Caki2 (cell line): ENCODE results near the gene YBX3. TPM values are rescaled to one million over a fixed set of nuclear protein-coding genes. Genes with fewer than 3 reads are reported as not detected.

ENCODE experiments used
- DNase-seq: peaks from one replicate; pipeline ENCODE4 v3.0.0-alpha.2; 2015; ENCODE audit warnings: low read depth
- in situ Hi-C: cut with HindIII; loops from 2 replicates; pipeline ENCODE4 v1.10.0; 2016; ENCODE audit warnings: low sequenced_read_pairs, low pct_unique_long_range_greater_than_20kb, mixed read lengths
- total RNA-seq: library from RNA; depleted of rRNA; stranded (reverse); fragments of >200 nt; shearing (Covaris generic); gene quantifications from 2 replicates; pipeline ENCODE4 v1.2.3, GENCODE V29; 2014; ENCODE audit warnings: low replicate concordance

The YBX3 gene
- total RNA-seq, 1 experiment from 2014 or later: 280 TPM

- in situ Hi-C loops: no loop called here
- no peak for DNase-seq
These were observed 5.0 kb upstream of the YBX3 start for GRCh38 chr12:10728091-10728490.

GRCh38 chr12:10726945-10727344 is 3.8 kb upstream of the YBX3 start:
- in situ Hi-C loops: no loop called here
- DNase-seq: no peak

DNA sequence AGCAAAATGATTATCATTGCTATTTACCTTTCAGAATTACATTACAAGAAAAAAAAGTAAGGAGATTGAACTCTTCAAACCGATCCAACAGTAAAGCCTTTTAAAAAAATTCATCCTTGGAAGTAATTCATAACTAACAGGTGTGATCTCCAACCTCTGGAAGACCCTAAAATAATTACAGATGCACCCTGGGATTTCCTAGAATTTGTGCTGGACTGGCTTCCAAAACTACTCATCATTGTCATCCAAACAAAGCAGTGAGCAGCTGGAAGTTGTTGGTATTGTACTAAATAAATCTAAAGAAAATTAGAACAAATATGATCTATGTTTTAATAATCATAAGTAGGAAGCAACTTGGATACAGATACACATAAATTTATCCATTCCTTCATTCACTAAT is 1.9 kb upstream of the YBX3 start:
- DNase-seq: no peak
- in situ Hi-C loops: no loop called here

DNA sequence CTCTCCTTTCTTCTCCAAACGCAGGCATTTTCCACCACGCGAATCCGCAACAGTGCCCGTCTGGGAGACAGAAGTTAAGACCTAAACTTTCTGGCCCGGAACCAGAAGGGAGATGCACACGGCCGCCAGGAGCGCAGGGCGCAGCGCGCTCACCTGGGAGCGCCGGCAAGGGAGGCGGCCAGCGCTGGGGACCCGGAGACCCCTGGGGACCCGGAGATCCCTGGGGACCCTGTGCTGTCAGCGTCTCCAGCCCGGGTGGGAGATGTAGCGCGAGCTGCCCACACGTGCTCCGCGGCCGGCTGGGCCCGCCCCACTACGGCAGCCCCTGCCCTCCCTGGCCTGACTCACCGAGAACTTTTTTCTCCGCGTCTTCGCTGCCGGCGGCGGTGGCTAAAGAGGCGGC is 620 bp downstream of the YBX3 start:
- in situ Hi-C loops: no loop called here
- no peak for DNase-seq

DNA sequence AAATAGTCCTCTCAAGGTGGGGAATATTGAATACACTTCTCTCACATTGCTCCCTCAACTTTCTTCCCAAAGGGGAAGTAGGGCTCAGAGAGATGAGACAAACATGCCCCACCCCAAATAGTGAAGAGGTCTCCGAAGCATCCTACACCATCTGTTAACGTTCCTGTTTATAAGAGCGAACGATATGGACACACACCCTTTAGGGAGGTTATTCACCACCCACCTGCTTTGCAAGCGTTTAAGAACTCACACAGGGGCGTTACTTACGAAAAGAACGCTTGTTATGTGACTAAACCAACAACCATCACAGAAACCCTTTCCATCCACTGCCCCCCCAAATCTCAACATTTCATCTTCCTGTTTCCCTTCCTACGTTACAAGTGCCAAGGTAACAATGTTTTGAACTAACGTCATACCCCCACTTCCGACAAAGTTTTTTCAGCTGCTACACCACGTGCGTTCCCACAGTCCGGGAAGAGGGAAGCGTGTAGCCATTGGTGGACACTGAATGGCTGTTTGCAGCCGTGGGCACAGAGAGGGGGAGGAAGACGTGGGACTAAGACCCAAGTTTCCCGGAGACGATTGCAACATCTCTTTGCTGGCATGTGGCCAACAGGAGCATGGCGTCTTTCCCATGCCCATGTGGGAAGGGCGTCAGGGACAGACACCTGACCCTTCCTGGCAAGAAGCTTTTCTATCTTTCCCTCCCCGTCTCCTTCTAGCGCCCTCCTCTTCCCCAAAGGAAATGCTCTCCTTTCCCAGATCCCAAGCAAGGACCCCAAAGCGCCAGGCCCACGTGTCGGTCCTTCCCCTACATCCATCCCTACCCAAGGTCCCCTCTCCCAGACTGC is 1.2 kb downstream of the YBX3 start:
- in situ Hi-C loops: no loop called here

GRCh38 chr12:10720974-10721650 is 2.0 kb downstream of the YBX3 start:
- in situ Hi-C loops: no loop called here
- no peak for DNase-seq

More for the DNA sequence above, 1.2 kb downstream of the YBX3 start:
- peak; percentile 95 for DNase-seq

- in situ Hi-C loops: no loop called here
- no peak for DNase-seq
These were observed 3.6 kb downstream of the YBX3 start for GRCh38 chr12:10719482-10719881.

GRCh38 chr12:10718279-10718821 is 4.8 kb downstream of the YBX3 start:
- DNase-seq: peak; percentile 26

DNA sequence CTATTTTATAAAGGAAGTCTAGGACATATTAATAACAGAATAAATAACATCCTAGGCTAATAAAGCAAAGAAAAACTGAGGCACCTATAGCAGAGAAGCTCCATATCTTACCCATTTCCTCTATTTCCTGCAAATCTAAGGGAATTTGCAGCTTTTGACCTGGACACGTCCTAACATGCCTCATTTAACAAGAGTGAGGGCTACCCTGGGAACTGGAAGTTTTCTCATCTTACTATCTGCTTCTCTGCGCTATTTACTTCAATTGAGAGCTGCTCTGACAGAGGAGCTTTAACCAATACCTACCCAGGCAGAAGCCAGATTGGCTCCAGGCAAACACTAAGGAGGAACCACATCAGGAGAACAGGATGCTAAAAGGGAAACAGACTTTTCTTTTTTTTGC is 5.7 kb downstream of the YBX3 start:
- peak; percentile 62 for DNase-seq
- in situ Hi-C loops: no loop called here

More at GRCh38 chr12:10718279-10718821, 4.8 kb downstream of the YBX3 start:
- in situ Hi-C loops: no loop called here

- in situ Hi-C loops: no loop called here
- peak; percentile 95 for DNase-seq
These were observed 6.3 kb downstream of the YBX3 start for GRCh38 chr12:10716704-10717315.

GRCh38 chr12:10716277-10716676 is 6.8 kb downstream of the YBX3 start:
- in situ Hi-C loops: no loop called here
- no peak for DNase-seq

DNA sequence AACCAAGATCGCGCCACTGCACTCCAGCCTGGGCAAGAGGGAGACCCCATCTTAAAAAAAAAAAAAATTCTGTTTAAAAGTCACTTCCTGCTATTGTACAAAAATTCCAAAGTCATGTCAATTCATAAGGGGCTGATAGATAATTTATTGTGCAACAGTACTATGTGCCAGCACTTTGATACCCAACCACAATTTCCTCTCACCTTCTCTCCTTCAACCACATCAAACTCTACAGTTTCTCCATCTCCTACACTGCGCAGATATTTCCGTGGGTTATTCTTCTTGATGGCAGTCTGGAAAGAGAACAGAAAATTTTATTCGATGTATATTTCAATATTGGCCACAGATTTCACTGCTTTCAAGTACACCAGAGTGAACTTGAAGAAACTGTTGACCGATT is 7.6 kb downstream of the YBX3 start:
- no peak for DNase-seq
- in situ Hi-C loops: no loop called here

DNA sequence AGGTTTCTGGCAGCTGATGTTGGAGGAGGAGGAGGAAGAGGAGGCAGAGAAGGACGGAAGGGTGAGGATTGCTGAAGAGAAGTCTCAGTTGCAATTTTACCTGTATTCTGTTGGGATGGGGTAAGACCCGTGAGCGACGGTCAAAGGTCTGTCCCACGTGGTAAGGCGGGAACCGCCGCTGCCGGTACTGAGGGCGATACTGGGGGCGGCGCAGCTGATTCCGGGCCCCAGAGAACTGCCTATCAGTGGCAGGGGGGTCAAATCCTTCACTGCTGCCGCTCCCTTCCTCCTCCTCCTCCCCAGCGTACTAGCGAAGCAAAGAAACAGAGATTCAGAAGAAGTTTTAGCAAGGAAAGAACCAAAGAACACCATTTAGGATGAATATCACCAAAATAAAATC is 13.3 kb downstream of the YBX3 start:
- in situ Hi-C loops: no loop called here
- DNase-seq: no peak

DNA sequence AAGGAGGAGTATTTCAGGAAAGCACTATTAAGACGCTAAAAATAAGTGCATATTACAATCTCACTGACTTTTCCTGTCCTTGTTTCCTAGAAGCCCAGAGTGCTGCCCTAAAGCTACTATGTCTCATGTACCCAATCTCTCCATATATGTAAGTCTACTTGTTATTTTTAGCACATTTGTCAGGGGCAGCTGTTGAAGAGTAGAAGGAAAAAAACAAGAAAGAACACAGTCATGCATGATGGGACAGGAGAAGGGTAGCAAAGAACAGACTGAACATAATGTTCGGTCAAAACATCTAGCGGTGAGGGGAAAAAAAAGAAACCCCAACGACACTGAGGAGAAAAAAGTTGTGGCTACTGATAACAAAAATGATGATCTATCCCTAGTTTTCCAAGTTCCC is 14.3 kb downstream of the YBX3 start:
- in situ Hi-C loops: no loop called here
- DNase-seq: no peak

- in situ Hi-C loops: no loop called here
- DNase-seq: no peak
These were observed 17.5 kb downstream of the YBX3 start for GRCh38 chr12:10705655-10706054.

GRCh38 chr12:10701843-10702242 is 21.3 kb downstream of the YBX3 start:
- in situ Hi-C loops: no loop called here
- DNase-seq: no peak

- in situ Hi-C loops: no loop called here
- no peak for DNase-seq
These were observed 21.9 kb downstream of the YBX3 start for GRCh38 chr12:10701131-10701681.

GRCh38 chr12:10700581-10700980 is 22.5 kb downstream of the YBX3 start:
- no peak for DNase-seq
- in situ Hi-C loops: no loop called here

GRCh38 chr12:10697862-10698261 is 25.3 kb downstream of the YBX3 start:
- DNase-seq: no peak
- in situ Hi-C loops: no loop called here
